ENCODE data around the gene UGT2B15.

GRCh38 chr4:68654946-68655721 lies 15.3 kb downstream of the UGT2B15 start:
- TF ChIP-seq GATA2 (IDR thresholded peaks at IDR 0.05; ENCODE audit: low read depth, low read length), result no peak
- TF ChIP-seq GATA3 (IDR thresholded peaks at IDR 0.05; ENCODE audit: low read depth, low read length), result no peak
